Nephron (organoid): ENCODE results near the gene RPL31.

ENCODE experiments used
- H3K27ac Mint-ChIP-seq, 3 experiments: 2 replicates each; pipeline ENCODE4 v1.8.0; 2020; ENCODE audit warnings: mixed read lengths in 3 of 3, mild to moderate bottlenecking in 2 of 3, moderate library complexity in 1 of 3
- H3K27me3 Mint-ChIP-seq: 2 replicates; pipeline ENCODE4 v1.8.0; 2021; ENCODE audit warnings: low read depth, mild to moderate bottlenecking, moderate library complexity, mixed read lengths
- H3K36me3 Mint-ChIP-seq: 2 replicates; pipeline ENCODE4 v1.8.0; 2020; ENCODE audit warnings: low read depth, mixed read lengths
- H3K4me1 Mint-ChIP-seq: 2 replicates; pipeline ENCODE4 v1.8.0; 2020; ENCODE audit warnings: mixed read lengths
- H3K4me3 Mint-ChIP-seq, 3 experiments: 2 replicates each; pipeline ENCODE4 v1.8.0; 2020; ENCODE audit warnings: mild to moderate bottlenecking in 3 of 3, mixed read lengths in 3 of 3, moderate library complexity in 2 of 3
- H3K9me3 Mint-ChIP-seq: 2 replicates; pipeline ENCODE4 v1.8.0; 2020; ENCODE audit warnings: mixed read lengths
- TF ChIP-seq, protein P1 (sequence below), 3 experiments: fragments of 200-600 bp; sonication (generic); IDR thresholded peaks; one replicate each; pipeline ENCODE4 v1.5.0; 2021; ENCODE audit warnings: antibody characterized with exemption in 3 of 3; ENCODE audit not compliant: unreplicated experiment in 3 of 3

The RPL31 gene

DNA sequence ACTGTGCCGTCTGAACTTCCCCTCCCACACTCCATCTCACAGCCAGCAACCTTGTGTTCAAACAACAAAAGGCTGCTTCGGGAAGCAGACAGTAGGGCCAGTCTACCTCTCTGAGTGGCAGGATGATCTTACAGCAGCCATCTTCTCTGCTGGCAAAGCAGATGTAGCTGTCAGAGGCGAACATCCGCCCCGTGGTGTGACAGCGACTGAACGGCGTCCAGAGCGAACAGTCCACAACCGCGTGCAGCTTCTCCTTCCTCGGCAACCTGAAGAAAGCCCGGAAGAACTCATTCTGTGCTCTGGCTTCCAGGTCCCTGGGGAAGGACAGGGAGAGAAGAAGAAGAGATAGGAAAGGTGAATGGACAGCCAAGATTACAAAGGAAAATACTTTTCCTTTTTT is 38.0 kb downstream of the RPL31 start:
- H3K4me1 Mint-ChIP-seq: no peaks in the 10 kb centered on the region
- H3K27ac Mint-ChIP-seq: no peak overlapping the region
- peaks cover 33% of the 10 kb centered on the region for H3K36me3 Mint-ChIP-seq
- H3K9me3 Mint-ChIP-seq: no peaks in the 10 kb centered on the region
- TF ChIP-seq, protein P1, sequence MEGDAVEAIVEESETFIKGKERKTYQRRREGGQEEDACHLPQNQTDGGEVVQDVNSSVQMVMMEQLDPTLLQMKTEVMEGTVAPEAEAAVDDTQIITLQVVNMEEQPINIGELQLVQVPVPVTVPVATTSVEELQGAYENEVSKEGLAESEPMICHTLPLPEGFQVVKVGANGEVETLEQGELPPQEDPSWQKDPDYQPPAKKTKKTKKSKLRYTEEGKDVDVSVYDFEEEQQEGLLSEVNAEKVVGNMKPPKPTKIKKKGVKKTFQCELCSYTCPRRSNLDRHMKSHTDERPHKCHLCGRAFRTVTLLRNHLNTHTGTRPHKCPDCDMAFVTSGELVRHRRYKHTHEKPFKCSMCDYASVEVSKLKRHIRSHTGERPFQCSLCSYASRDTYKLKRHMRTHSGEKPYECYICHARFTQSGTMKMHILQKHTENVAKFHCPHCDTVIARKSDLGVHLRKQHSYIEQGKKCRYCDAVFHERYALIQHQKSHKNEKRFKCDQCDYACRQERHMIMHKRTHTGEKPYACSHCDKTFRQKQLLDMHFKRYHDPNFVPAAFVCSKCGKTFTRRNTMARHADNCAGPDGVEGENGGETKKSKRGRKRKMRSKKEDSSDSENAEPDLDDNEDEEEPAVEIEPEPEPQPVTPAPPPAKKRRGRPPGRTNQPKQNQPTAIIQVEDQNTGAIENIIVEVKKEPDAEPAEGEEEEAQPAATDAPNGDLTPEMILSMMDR (IDR thresholded peaks at IDR 0.05; ENCODE audit: unreplicated experiment in 3 of 3): no peak
- no peaks in the 10 kb centered on the region for H3K27me3 Mint-ChIP-seq
- H3K4me3 Mint-ChIP-seq: no peak overlapping the region

DNA sequence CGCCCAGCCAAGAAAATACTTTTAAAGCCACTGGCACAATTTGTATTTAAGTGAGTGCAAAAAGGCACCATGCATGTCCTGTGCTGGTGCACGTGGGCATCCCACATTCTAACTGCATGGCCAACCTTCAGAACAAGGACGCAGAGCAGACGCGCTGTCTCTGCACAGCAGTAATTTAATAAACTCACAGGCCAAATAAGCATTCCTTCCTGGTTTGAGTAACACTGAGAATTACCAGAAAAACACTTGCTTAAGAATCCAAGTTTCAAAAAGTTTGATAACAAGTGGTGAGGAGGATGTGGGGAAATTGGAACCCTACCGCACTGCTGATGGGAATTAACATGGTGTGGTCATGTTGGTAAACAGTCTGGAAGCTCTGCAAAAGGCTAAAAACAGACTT is 38.7 kb downstream of the RPL31 start:
- Mint-ChIP-seq H3K4me1 (no peaks in the 10 kb centered on the region), H3K9me3 (no peaks in the 10 kb centered on the region), H3K27ac (no peak overlapping the region), H3K27me3 (no peaks in the 10 kb centered on the region), H3K4me3 (no peak overlapping the region), H3K36me3 (peaks cover 30% of the 10 kb centered on the region)
- TF ChIP-seq, protein P1 (IDR thresholded peaks at IDR 0.05; ENCODE audit: unreplicated experiment in 3 of 3): no peak

DNA sequence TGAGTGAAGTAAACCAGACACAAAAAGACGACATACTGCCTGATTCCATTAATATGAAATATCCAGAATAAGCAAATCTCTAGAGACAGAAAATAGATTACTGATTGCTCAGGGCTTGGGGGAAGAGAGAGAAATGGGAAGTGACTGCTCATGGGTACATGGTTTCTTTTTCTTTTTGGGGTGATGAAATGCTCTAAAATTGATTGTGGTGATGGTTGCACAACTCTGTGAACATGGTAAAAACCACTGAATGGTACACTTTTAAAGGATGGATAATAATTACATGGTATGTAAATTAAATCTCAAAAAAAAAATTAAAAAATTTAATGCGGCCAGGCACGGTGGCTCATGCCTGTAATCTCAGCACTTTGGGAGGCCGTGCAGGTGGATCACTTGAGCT is 39.3 kb downstream of the RPL31 start:
- Mint-ChIP-seq H3K27ac (no peak overlapping the region), H3K4me3 (no peak overlapping the region), H3K9me3 (no peaks in the 10 kb centered on the region), H3K27me3 (no peaks in the 10 kb centered on the region), H3K36me3 (peaks cover 33% of the 10 kb centered on the region), H3K4me1 (no peaks in the 10 kb centered on the region)
- TF ChIP-seq, protein P1 (IDR thresholded peaks at IDR 0.05; ENCODE audit: unreplicated experiment in 3 of 3): no peak

DNA sequence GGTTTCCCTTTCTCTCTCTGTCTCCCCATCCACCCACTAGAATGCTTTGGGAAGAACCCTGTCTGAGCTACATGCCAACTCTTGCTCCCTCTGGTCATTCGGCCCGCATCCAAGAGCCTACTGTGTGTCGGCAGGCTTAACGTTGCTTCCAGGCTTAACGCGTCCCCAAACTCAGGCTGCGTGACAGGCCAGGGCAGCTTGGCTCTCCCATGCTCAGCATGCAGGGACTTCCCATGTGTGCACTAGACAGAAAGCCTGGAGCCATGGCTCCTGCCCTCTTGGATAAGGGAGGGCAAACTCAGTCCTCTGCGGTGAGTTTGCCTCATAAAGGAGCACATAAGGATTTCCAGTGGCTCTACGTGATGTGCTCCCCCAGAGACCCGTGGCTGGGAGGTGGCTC is 43.2 kb downstream of the RPL31 start:
- Mint-ChIP-seq H3K27me3 (no peaks in the 10 kb centered on the region), H3K4me1 (peaks cover 11% of the 10 kb centered on the region), H3K4me3 (no peak overlapping the region), H3K9me3 (no peaks in the 10 kb centered on the region), H3K27ac (no peak overlapping the region), H3K36me3 (peaks cover 21% of the 10 kb centered on the region)
- TF ChIP-seq, protein P1 (IDR thresholded peaks at IDR 0.05; ENCODE audit: unreplicated experiment in 3 of 3): no peak

DNA sequence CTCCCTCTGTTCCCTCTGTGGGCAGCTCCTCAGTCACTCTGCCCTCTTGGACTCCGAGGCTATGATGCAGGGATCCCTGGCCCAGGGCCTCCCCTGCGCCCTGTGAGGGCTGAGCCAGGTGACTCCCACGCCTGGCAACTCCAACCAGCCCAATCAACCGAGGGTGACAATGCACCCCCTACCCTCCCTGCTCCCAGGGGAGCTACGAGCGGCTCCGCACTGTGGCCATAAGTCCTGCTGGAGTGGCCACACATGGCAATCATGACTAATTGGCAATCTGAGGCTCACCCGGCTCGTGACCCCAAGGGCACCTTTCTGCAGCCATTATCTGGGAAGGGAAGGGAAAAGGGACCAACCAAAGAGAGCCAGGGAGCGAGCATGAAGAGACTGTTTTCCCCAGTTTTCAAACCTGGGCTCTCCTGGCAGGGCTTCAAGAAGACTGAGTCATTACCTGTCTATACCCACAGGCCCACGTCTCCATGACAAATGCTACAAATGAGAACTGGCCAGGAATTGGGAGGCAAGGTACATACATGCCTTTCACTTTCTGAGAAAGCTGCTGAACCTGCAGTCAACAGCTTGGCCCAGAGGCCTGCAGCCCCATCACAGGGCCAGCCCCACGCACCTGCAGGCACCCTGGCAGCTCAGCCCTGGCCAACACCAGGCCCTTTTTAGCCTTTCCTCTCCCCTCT is 45.1 kb downstream of the RPL31 start:
- peaks cover 11% of the 10 kb centered on the region for H3K4me1 Mint-ChIP-seq
- no peaks in the 10 kb centered on the region for H3K27me3 Mint-ChIP-seq
- TF ChIP-seq, protein P1 (IDR thresholded peaks at IDR 0.05; ENCODE audit: unreplicated experiment in 3 of 3): no peak
- no peak overlapping the region for H3K4me3 Mint-ChIP-seq
- peaks cover 35% of the 10 kb centered on the region for H3K36me3 Mint-ChIP-seq
- peak overlapping the region in 2 of 3 experiments; percentile 27 to 65 for H3K27ac Mint-ChIP-seq
- no peaks in the 10 kb centered on the region for H3K9me3 Mint-ChIP-seq

DNA sequence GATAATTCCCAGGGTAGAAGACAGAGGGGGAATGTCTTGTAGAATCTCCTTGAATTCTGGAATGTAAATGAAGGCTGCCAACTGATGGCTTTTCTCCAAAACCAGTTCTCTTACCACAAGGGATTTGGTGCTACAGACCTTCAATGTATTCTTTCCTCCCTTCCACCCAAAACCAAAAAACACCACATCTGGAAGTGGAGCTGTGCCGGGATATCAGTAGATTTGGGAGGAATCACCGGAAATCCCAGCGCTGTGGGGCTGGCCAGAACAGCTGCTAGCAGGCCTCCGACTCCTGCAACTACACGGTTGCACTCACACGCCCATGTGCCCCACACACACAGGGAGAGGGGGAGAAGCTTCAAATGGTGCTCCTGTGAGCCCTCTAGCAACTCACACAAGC is 45.7 kb downstream of the RPL31 start:
- Mint-ChIP-seq H3K4me1 (peaks cover 11% of the 10 kb centered on the region), H3K27ac (no peak overlapping the region), H3K27me3 (no peaks in the 10 kb centered on the region), H3K36me3 (peaks cover 38% of the 10 kb centered on the region), H3K9me3 (no peaks in the 10 kb centered on the region), H3K4me3 (no peak overlapping the region)
- TF ChIP-seq, protein P1 (IDR thresholded peaks at IDR 0.05; ENCODE audit: unreplicated experiment in 3 of 3): no peak
